Ovary (tissue), 3 donors: ENCODE measurements around the gene RSAD1.

ENCODE experiments used
- EP300 ChIP-seq: sonication (generic); formaldehyde crosslinking; IDR thresholded peaks from one replicate; pipeline ENCODE4 v1.6.1; 2017; ENCODE audit warnings: antibody characterized with exemption
- TF ChIP-seq, protein P1 (sequence below), 3 donors: fragments of 450-650 bp in 2 of 3; fragments of 200-600 bp in 1 of 3; IDR thresholded peaks; one replicate each; pipeline versions ENCODE4 v1.5.1 to v1.8.0; 2016 to 2022; ENCODE audit warnings: antibody characterized with exemption in 3 of 3, mild to moderate bottlenecking in 1 of 3
- donor health status: DM: no; HTN: no; CAD: no.

DNA sequence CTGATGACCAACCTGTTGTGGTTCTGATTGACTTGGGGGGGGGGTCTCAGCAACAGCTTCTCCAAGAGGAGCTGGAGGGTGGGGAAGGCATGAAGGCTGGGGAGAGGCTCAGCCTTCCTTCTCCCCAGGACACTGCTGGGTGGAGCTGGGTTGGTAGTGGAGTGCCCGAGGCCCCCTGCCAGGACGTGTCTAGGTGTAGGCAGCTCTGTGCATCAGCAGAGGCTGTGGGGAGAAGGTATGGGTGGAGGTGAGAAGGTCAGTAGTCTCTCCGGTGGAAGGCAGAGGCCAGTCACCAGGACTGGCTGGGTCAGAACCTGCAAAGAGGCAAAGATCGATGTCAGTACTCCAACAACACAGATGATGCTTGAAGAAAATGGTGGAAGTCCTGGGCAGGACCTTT is 13.9 kb upstream of the RSAD1 start:
- TF ChIP-seq EP300 = no peak
- TF ChIP-seq, protein P1, sequence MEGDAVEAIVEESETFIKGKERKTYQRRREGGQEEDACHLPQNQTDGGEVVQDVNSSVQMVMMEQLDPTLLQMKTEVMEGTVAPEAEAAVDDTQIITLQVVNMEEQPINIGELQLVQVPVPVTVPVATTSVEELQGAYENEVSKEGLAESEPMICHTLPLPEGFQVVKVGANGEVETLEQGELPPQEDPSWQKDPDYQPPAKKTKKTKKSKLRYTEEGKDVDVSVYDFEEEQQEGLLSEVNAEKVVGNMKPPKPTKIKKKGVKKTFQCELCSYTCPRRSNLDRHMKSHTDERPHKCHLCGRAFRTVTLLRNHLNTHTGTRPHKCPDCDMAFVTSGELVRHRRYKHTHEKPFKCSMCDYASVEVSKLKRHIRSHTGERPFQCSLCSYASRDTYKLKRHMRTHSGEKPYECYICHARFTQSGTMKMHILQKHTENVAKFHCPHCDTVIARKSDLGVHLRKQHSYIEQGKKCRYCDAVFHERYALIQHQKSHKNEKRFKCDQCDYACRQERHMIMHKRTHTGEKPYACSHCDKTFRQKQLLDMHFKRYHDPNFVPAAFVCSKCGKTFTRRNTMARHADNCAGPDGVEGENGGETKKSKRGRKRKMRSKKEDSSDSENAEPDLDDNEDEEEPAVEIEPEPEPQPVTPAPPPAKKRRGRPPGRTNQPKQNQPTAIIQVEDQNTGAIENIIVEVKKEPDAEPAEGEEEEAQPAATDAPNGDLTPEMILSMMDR (IDR thresholded peaks at IDR 0.05) = no peak
